Measurements from ENCODE around the gene SIAH1. TPM values are rescaled to one million over a fixed set of nuclear protein-coding genes. Genes with fewer than 3 reads are reported as not detected.

SIAH1 gene
- total and polyA plus RNA-seq, 2 donors from 2014 or later = 12.7 to 26.8 TPM

- no peak for FAIRE-seq
- intact Hi-C loops (cut with DNase I) = no loop called here
- Histone ChIP-seq H3K27ac (ENCODE audit: low read depth in 2 of 2, low read length in 2 of 2) (no peak overlapping the region), H3K4me1 (ENCODE audit: control insufficient read depth in 2 of 3, insufficient read depth in 2 of 3, low read depth in 1 of 3, low read length in 3 of 3) (peaks cover 0 to 26% (median 24%) of the 10 kb centered on the region in 3 donors), H3K4me3 (ENCODE audit: low read length in 3 of 3) (no peak overlapping the region), H3K9me3 (ENCODE audit: control insufficient read depth in 2 of 3, insufficient read depth in 1 of 3, low read length in 3 of 3) (no peaks in the 10 kb centered on the region), H3K9ac (ENCODE audit: low read length in 3 of 3) (no peak overlapping the region), H3K36me3 (ENCODE audit: control insufficient read depth in 2 of 3, insufficient read depth in 3 of 3, low read length in 3 of 3) (no peaks in the 10 kb centered on the region), H3K27me3 (ENCODE audit: control insufficient read depth, insufficient read depth, low read length) (no peaks in the 10 kb centered on the region)
- DNase-seq = no peak
- TF ChIP-seq CTCF (IDR thresholded peaks at IDR 0.05; ENCODE audit: borderline replicate concordance, extremely low read depth, insufficient read depth) = no peak
Observed at GRCh38 chr16:48374255-48374654, 11.0 kb downstream of the SIAH1 start.

GRCh38 chr16:48373258-48374029 is 11.8 kb downstream of the SIAH1 start:
- Histone ChIP-seq H3K27ac (ENCODE audit: low read depth in 2 of 2, low read length in 2 of 2) (no peak overlapping the region), H3K27me3 (ENCODE audit: control insufficient read depth, insufficient read depth, low read length) (no peaks in the 10 kb centered on the region), H3K4me1 (ENCODE audit: control insufficient read depth in 2 of 3, insufficient read depth in 2 of 3, low read depth in 1 of 3, low read length in 3 of 3) (peaks cover 0 to 24% (median 16%) of the 10 kb centered on the region in 3 donors), H3K36me3 (ENCODE audit: control insufficient read depth in 2 of 3, insufficient read depth in 3 of 3, low read length in 3 of 3) (no peaks in the 10 kb centered on the region), H3K9me3 (ENCODE audit: control insufficient read depth in 2 of 3, insufficient read depth in 1 of 3, low read length in 3 of 3) (no peaks in the 10 kb centered on the region), H3K4me3 (ENCODE audit: low read length in 3 of 3) (no peak overlapping the region), H3K9ac (ENCODE audit: low read length in 3 of 3) (no peak overlapping the region)
- FAIRE-seq (no peak), DNase-seq (no peak)
- TF ChIP-seq CTCF (IDR thresholded peaks at IDR 0.05; ENCODE audit: borderline replicate concordance, extremely low read depth, insufficient read depth) = no peak
- intact Hi-C loops (cut with DNase I) = no loop called here

- H3K27ac ChIP-seq (ENCODE audit: low read depth in 2 of 2, low read length in 2 of 2) = no peak overlapping the region
- H3K27me3 ChIP-seq (ENCODE audit: control insufficient read depth, insufficient read depth, low read length) = no peaks in the 10 kb centered on the region
- intact Hi-C loops (cut with DNase I) = no loop called here
- H3K4me1 ChIP-seq (ENCODE audit: control insufficient read depth in 2 of 3, insufficient read depth in 2 of 3, low read depth in 1 of 3, low read length in 3 of 3) = peaks cover 0 to 24% (median 16%) of the 10 kb centered on the region in 3 donors
- no peak for DNase-seq
- no peak for FAIRE-seq
- no peak for TF ChIP-seq CTCF (IDR thresholded peaks at IDR 0.05; ENCODE audit: borderline replicate concordance, extremely low read depth, insufficient read depth)
- H3K36me3 ChIP-seq (ENCODE audit: control insufficient read depth in 2 of 3, insufficient read depth in 3 of 3, low read length in 3 of 3) = no peaks in the 10 kb centered on the region
- no peaks in the 10 kb centered on the region for H3K9me3 ChIP-seq (ENCODE audit: control insufficient read depth in 2 of 3, insufficient read depth in 1 of 3, low read length in 3 of 3)
- no peak overlapping the region for H3K4me3 ChIP-seq (ENCODE audit: low read length in 3 of 3)
- no peak overlapping the region for H3K9ac ChIP-seq (ENCODE audit: low read length in 3 of 3)
Observed at GRCh38 chr16:48372744-48373143, 12.5 kb downstream of the SIAH1 start.

Data from kidney (tissue), 14 donors.